ENCODE measurements around the gene GIMAP7.
"Not testable (repeated sequence)": the region's sequence is repeated elsewhere in the genome, so short reads cannot be mapped to it uniquely, and the experiment has no call there.

The GIMAP7 gene

GRCh38 chr7:150515248-150516147 is 826 bp downstream of the GIMAP7 start:
- no peak for DNase-seq

GRCh38 chr7:150516956-150517745 is 2.5 kb downstream of the GIMAP7 start:
- no peak for DNase-seq

- DNase-seq = no peak
These were observed 4.6 kb downstream of the GIMAP7 start for GRCh38 chr7:150519310-150519709.

- no peak for DNase-seq
These were observed 5.5 kb downstream of the GIMAP7 start for GRCh38 chr7:150520145-150520544.

- DNase-seq = not testable (repeated sequence)
These were observed 8.3 kb downstream of the GIMAP7 start for GRCh38 chr7:150522931-150523330.

- DNase-seq = no peak
These were observed 9.3 kb downstream of the GIMAP7 start for GRCh38 chr7:150524018-150524417.

GRCh38 chr7:150531704-150532103 is 17.0 kb downstream of the GIMAP7 start:
- no peak for DNase-seq

- DNase-seq = no peak
These were observed 23.6 kb downstream of the GIMAP7 start for GRCh38 chr7:150538259-150538658.

GRCh38 chr7:150553163-150553562 is 38.5 kb downstream of the GIMAP7 start:
- DNase-seq = no peak

- DNase-seq = peak; percentile 37
These were observed 42.0 kb downstream of the GIMAP7 start for GRCh38 chr7:150556521-150557138.

- no peak for DNase-seq
These were observed 45.8 kb downstream of the GIMAP7 start for GRCh38 chr7:150560486-150560885.

- no peak for DNase-seq
These were observed 48.2 kb downstream of the GIMAP7 start for GRCh38 chr7:150562919-150563318.

GRCh38 chr7:150564006-150564405 is 49.3 kb downstream of the GIMAP7 start:
- no peak for DNase-seq

GRCh38 chr7:150564566-150564965 is 49.9 kb downstream of the GIMAP7 start:
- DNase-seq = no peak

GRCh38 chr7:150565239-150565638 is 50.6 kb downstream of the GIMAP7 start:
- DNase-seq = no peak

GRCh38 chr7:150566123-150566522 is 51.5 kb downstream of the GIMAP7 start:
- no peak for DNase-seq

- DNase-seq = no peak
These were observed 51.9 kb downstream of the GIMAP7 start for GRCh38 chr7:150566572-150566971.

GRCh38 chr7:150567169-150567568 is 52.5 kb downstream of the GIMAP7 start, which contains the start of gene GIMAP4:
TSS of gene GIMAP4 (plus strand) at chr7:150567390. CDS start at chr7:150569902, 2,512 bp downstream.
- DNase-seq = no peak

- no peak for DNase-seq
These were observed 53.2 kb downstream of the GIMAP7 start for GRCh38 chr7:150567871-150568301.

- DNase-seq = no peak
These were observed 54.0 kb downstream of the GIMAP7 start for GRCh38 chr7:150568714-150569113.

GRCh38 chr7:150569245-150569955 is 54.7 kb downstream of the GIMAP7 start:
- peak; percentile 9 for DNase-seq

Measured in GDM1 (cell line).